Amniotic stem cell (primary cell): ENCODE data around the gene ADAMTS9.

Experiments used
- DNase-seq: peaks from one replicate; lab custom pipeline; 2025; lab: John Stamatoyannopoulos, UW

Gene ADAMTS9

GRCh38 chr3:64620020-64620419 is 67.8 kb downstream of the ADAMTS9 start:
- no peak for DNase-seq

GRCh38 chr3:64619216-64619615 is 68.6 kb downstream of the ADAMTS9 start:
- no peak for DNase-seq

GRCh38 chr3:64617610-64618009 is 70.2 kb downstream of the ADAMTS9 start:
- DNase-seq, result no peak

- no peak for DNase-seq
These were observed 70.8 kb downstream of the ADAMTS9 start for GRCh38 chr3:64616953-64617352.

- no peak for DNase-seq
These were observed 74.8 kb downstream of the ADAMTS9 start for GRCh38 chr3:64612916-64613526.

- DNase-seq, result no peak
These were observed 75.5 kb downstream of the ADAMTS9 start for GRCh38 chr3:64612082-64612860.

GRCh38 chr3:64608741-64609140 is 79.1 kb downstream of the ADAMTS9 start:
- no peak for DNase-seq

- DNase-seq, result no peak
These were observed 80.7 kb downstream of the ADAMTS9 start for GRCh38 chr3:64607032-64607551.

GRCh38 chr3:64604313-64604712 is 83.5 kb downstream of the ADAMTS9 start:
- no peak for DNase-seq

GRCh38 chr3:64601824-64602223 is 86.0 kb downstream of the ADAMTS9 start:
- DNase-seq, result no peak

- DNase-seq, result no peak
These were observed 87.4 kb downstream of the ADAMTS9 start for GRCh38 chr3:64600246-64600950.

- DNase-seq, result no peak
These were observed 88.1 kb downstream of the ADAMTS9 start for GRCh38 chr3:64599651-64600050.

GRCh38 chr3:64595253-64595694 is 92.5 kb downstream of the ADAMTS9 start:
- DNase-seq, result no peak

GRCh38 chr3:64594134-64594533 is 93.7 kb downstream of the ADAMTS9 start:
- DNase-seq, result no peak

GRCh38 chr3:64593350-64593749 is 94.5 kb downstream of the ADAMTS9 start:
- DNase-seq, result no peak

GRCh38 chr3:64591615-64592014 is 96.2 kb downstream of the ADAMTS9 start:
- DNase-seq, result no peak

GRCh38 chr3:64588380-64588779 is 99.4 kb downstream of the ADAMTS9 start:
- no peak for DNase-seq

- no peak for DNase-seq
These were observed 100.8 kb downstream of the ADAMTS9 start for GRCh38 chr3:64586952-64587351.

GRCh38 chr3:64584179-64584578 is 103.6 kb downstream of the ADAMTS9 start:
- no peak for DNase-seq

GRCh38 chr3:64578797-64579196 is 109.0 kb downstream of the ADAMTS9 start:
- DNase-seq, result no peak

- no peak for DNase-seq
These were observed 109.6 kb downstream of the ADAMTS9 start for GRCh38 chr3:64578062-64578770.

GRCh38 chr3:64576211-64576775 is 111.5 kb downstream of the ADAMTS9 start:
- no peak for DNase-seq
